Astrocyte (in vitro differentiated cells and primary cell): ENCODE data around the gene TMEM130.

Experiments
- EZH2 ChIP-seq: IDR thresholded peaks from 2 replicates; pipeline ENCODE4 v1.6.1; 2012; ENCODE audit warnings: mild to moderate bottlenecking, low read length, inconsistent platforms; ENCODE audit not compliant: insufficient read depth
- TF ChIP-seq, protein P1 (sequence below): IDR thresholded peaks from 2 replicates; pipeline ENCODE4 v1.5.1; 2011; ENCODE audit warnings: low read depth, mild to moderate bottlenecking, inconsistent platforms, low read length, moderate library complexity; ENCODE audit not compliant: insufficient read depth

DNA sequence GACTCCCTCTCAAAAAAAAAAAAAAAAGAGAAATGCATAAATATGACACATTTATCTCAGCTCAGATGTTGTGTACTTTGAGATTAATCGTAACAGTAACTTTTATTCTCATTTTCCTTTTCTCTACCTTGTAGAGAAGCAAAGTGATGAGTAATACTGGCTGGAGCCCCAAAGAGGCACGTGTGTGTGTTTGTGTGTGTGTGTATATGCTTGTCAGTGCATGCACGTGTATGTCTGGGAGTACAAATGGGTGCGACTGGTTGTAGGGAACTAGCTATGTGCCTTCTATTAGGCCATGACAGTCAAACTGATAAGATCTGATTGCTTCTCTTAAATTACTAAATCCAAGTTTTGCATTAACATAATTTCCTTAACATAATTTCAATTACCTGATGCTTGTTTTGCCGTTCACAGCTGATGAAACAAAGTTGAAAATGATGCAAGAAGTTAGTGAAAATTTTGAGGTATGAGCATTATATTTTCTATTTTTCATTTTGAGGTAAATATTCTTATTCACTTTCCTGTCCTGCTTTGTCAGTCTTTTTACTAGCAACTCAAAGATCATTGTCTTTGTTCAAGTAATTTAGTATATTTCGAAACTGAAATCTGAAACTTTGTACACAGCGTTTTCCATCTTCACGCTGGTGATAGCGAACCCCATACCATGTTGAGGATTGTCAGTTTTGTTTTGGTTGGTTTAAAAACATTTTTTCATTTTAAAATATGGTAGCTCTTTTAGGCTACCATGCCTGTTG is 11.9 kb upstream of the TMEM130 start:
- TF ChIP-seq, protein P1, sequence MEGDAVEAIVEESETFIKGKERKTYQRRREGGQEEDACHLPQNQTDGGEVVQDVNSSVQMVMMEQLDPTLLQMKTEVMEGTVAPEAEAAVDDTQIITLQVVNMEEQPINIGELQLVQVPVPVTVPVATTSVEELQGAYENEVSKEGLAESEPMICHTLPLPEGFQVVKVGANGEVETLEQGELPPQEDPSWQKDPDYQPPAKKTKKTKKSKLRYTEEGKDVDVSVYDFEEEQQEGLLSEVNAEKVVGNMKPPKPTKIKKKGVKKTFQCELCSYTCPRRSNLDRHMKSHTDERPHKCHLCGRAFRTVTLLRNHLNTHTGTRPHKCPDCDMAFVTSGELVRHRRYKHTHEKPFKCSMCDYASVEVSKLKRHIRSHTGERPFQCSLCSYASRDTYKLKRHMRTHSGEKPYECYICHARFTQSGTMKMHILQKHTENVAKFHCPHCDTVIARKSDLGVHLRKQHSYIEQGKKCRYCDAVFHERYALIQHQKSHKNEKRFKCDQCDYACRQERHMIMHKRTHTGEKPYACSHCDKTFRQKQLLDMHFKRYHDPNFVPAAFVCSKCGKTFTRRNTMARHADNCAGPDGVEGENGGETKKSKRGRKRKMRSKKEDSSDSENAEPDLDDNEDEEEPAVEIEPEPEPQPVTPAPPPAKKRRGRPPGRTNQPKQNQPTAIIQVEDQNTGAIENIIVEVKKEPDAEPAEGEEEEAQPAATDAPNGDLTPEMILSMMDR, result no peak
- no peak for TF ChIP-seq EZH2
